GM12864 (cell line): Measurements from ENCODE around the gene A4GALT.

Experiments
- DNase-seq: peaks from one replicate; pipeline ENCODE4 v3.0.0-alpha.2; 2011; ENCODE audit warnings: low read depth
- H3K4me3 ChIP-seq: 2 replicates; pipeline ENCODE4 v1.5.1; 2011; ENCODE audit warnings: mild to moderate bottlenecking, low read depth, low read length, control low read depth
- TF ChIP-seq, protein P1 (sequence below): IDR thresholded peaks from 2 replicates; pipeline ENCODE4 v1.5.1; 2011; ENCODE audit warnings: low read depth, mild to moderate bottlenecking, moderate library complexity, low read length, control low read depth, inconsistent platforms; ENCODE audit errors: missing control alignments

The A4GALT gene

DNA sequence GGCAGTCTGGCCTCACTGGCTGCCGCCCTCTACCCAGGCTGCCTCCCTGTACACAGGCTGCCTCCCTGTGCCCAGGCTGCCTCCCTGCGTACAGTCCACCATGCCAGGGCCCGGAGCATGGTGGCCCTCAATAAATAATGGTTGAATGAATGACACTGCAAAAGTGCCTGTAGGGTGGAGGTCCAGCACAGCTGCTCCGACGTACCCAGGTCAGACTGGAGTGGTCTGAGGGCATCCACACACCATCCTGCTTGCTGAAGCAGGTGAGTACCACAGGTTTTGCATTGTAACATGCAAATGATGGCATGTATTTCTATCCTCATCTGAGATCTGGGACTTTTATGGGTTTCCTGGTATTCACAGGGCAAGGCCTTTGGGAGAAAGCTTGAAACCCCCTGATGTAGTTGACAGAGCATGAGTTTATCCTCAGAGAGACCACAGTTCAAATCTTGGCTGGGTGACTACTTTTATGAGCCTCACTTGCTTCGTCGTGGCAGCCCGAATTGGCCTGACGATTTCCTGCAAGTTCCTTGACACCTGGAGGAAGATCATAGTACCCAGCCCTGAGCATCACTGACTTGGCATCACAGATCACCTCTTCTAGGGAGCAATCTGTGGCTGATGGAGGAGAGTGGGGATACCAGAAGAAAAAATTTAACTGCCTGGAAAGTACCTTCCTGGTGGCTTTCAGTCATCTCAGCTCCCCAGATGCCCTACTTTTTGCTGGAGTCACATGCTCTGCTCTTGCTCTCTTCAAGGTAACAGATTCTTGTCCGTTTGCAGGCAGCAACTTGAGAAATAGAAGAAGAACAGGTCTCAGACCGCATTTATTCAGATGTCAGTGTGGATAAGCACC lies 55.5 kb downstream of the A4GALT start:
- TF ChIP-seq, protein P1, sequence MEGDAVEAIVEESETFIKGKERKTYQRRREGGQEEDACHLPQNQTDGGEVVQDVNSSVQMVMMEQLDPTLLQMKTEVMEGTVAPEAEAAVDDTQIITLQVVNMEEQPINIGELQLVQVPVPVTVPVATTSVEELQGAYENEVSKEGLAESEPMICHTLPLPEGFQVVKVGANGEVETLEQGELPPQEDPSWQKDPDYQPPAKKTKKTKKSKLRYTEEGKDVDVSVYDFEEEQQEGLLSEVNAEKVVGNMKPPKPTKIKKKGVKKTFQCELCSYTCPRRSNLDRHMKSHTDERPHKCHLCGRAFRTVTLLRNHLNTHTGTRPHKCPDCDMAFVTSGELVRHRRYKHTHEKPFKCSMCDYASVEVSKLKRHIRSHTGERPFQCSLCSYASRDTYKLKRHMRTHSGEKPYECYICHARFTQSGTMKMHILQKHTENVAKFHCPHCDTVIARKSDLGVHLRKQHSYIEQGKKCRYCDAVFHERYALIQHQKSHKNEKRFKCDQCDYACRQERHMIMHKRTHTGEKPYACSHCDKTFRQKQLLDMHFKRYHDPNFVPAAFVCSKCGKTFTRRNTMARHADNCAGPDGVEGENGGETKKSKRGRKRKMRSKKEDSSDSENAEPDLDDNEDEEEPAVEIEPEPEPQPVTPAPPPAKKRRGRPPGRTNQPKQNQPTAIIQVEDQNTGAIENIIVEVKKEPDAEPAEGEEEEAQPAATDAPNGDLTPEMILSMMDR, result no peak
- peak; percentile 35 for DNase-seq

DNA sequence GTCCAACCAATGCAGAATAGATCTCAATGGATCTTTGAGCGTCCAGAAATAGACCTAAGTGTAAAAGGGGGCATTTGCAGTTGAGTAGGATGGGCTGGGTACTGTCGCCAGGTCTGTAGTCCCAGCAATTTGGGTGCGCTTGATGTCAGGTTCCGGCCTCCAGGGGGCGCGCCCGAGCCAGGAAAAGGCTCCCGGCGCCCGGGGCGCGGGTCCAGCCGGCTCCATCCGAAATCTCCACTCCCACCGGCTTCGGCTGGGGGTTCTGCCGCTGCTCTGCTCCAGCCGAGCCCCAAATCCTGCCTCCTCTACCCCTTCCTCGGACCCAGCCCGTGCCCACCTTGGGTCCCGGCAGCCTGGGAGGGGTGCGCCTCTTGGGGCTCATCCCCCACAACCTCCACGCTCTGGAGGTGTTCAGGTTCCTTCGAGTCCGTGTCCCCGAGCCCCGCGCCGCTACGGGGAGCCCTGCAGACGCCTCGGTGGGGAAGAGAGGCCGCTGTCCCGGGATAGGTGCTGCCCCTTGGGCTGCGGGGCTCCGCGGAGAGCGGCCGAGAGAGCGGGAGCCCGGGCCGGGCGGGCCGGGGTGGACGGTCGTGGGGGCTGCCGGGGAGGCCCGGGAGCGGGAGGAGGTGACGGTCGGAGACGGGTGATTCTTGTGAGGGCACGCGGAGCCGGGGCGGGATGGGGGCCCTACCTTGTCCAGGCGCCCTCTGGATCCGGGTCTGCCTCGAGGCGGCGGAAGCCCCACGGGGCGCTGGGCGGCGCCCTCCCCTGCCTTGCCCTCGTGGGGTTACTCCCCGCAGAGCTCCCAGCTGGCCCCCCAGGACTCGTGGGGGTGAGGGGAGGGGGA lies 58.5 kb downstream of the A4GALT start:
- DNase-seq, result no peak
- TF ChIP-seq, protein P1, result peak; percentile 82
- H3K4me3 ChIP-seq, result peak overlapping the region; percentile 69

More for the DNA sequence above, 55.5 kb downstream of the A4GALT start:
- H3K4me3 ChIP-seq, result no peak overlapping the region

DNA sequence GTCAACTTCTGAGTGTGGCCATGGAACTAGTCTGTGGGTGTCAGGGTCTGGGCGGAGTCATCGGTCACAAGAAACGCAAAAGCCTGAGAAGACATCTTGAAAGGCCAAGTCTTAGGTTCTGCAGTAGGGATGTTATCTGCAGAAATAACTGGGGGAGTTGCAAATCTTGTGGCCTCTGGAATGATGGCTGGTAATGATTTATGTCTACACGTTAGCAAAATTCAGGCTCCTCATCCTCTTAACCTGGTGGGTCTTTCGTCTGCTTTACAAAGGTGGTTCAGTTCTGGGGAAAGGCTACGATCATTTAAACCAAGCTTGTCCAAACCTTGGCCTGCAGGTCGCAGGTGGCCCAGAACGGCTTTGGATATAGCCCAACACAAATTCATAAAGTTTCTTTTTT lies 64.1 kb downstream of the A4GALT start:
- no peak overlapping the region for H3K4me3 ChIP-seq
- TF ChIP-seq, protein P1, result no peak
- DNase-seq, result no peak

DNA sequence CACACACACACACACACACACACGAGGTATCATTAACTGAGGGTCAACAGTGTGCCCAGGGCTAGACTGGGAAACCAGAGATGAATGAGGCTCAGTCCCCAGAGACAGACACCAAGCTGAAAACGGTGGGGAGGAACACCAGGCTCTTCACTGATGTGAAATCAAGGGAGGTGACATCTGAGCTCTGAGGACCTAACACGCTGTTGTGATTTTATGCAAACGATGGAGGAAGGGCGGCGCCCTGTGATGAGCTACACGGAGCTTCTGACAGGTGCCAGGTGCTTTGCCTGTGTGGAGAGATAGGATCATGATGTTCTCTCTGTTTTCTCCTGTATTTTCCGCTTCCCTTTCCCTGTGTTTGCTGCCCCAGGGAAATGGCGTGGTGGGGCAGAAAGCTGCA lies 65.0 kb downstream of the A4GALT start:
- peak; percentile 61 for DNase-seq
- TF ChIP-seq, protein P1, result no peak
- H3K4me3 ChIP-seq, result no peak overlapping the region

DNA sequence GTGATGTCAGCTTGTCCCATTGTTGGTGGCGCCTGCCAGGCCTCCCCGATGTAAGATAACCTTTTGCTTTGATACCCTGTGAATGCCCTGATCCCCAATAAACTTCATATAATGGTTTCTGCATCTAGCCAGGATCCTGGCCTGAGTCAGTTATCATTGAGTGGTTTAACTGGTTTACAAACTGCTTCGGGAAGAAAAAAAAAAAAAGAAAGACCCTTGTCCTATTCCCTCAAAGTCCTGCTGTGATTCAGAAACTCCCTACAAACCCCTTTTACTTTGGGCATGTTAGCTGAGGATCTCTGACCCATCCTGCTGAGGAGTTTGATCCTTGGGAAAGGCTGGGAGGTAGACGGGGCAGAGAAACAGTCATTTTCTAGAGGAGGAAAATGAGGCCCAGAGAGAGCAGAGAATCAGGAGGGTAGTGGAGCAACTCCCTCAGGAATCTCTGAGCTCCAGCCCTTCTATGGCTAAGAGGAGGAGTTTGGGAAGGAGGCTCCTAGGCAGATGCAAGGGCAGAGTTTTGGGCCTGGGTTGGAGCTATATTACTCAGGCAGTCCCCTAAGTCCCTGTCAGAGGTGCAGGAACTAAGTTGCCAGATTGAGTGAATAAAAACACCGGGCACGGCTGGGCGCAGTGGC lies 66.1 kb downstream of the A4GALT start:
- no peak overlapping the region for H3K4me3 ChIP-seq
- no peak for DNase-seq
- TF ChIP-seq, protein P1, result no peak

DNA sequence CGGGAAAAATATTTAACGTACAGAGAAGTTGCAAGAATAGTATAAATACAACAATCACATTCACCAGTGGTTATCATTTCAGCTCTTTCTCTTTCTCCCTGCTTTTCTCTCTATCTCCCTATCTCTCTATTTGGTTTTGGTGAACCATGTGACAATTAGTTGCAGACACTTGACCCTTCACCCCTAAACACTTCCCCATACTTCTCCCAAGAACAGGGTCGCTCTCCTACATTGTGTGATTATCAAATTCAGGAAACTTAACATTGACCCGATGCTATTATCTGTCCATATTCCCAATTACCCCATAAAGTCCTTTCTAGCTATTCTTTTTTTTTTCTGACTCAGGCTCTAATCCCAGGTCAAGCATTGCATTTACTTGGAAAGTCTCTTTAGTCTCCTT lies 66.7 kb downstream of the A4GALT start:
- no peak overlapping the region for H3K4me3 ChIP-seq
- TF ChIP-seq, protein P1, result no peak
- DNase-seq, result no peak
